GM21619 (cell line): ENCODE data around the gene SLC8A3.

ENCODE experiments used
- ATAC-seq: cut with Tn5 transposase; IDR thresholded peaks from one replicate; pipeline ENCODE4 v1.9.1; 2021; ENCODE audit not compliant: unreplicated experiment

SLC8A3 gene

GRCh38 chr14:70029296-70030132 lies 159.2 kb downstream of the SLC8A3 start:
- no peak for ATAC-seq

- ATAC-seq: no peak
Measured at GRCh38 chr14:70027785-70028428, 160.8 kb downstream of the SLC8A3 start.

- no peak for ATAC-seq
Measured at GRCh38 chr14:70023871-70024270, 164.9 kb downstream of the SLC8A3 start.

- no peak for ATAC-seq
Measured at GRCh38 chr14:70022771-70023445, 165.8 kb downstream of the SLC8A3 start.

GRCh38 chr14:70021548-70022220 lies 167.1 kb downstream of the SLC8A3 start:
- no peak for ATAC-seq

GRCh38 chr14:70020352-70021170 lies 168.2 kb downstream of the SLC8A3 start:
- ATAC-seq: no peak

- ATAC-seq: no peak
Measured at GRCh38 chr14:70019695-70020094, 169.1 kb downstream of the SLC8A3 start.

- ATAC-seq: no peak
Measured at GRCh38 chr14:70018713-70019211, 170.0 kb downstream of the SLC8A3 start.

GRCh38 chr14:70018230-70018629 lies 170.5 kb downstream of the SLC8A3 start:
- no peak for ATAC-seq

GRCh38 chr14:70014406-70015095 lies 174.2 kb downstream of the SLC8A3 start:
- no peak for ATAC-seq

GRCh38 chr14:70013271-70013873 lies 175.4 kb downstream of the SLC8A3 start:
- ATAC-seq: no peak

GRCh38 chr14:70011708-70012107 lies 177.0 kb downstream of the SLC8A3 start:
- no peak for ATAC-seq

- ATAC-seq: no peak
Measured at GRCh38 chr14:70011098-70011497, 177.7 kb downstream of the SLC8A3 start.

- ATAC-seq: no peak
Measured at GRCh38 chr14:70009961-70010360, 178.8 kb downstream of the SLC8A3 start.

GRCh38 chr14:70008284-70009262 lies 180.2 kb downstream of the SLC8A3 start:
- ATAC-seq: no peak

- ATAC-seq: no peak
Measured at GRCh38 chr14:70006699-70007098, 182.1 kb downstream of the SLC8A3 start.

- ATAC-seq: no peak
Measured at GRCh38 chr14:70005281-70005805, 183.4 kb downstream of the SLC8A3 start.

GRCh38 chr14:70004791-70005190 lies 184.0 kb downstream of the SLC8A3 start:
- ATAC-seq: no peak
